Smooth muscle cell (in vitro differentiated cells): ENCODE results near the gene PDZD7. TPM values are rescaled to one million over a fixed set of nuclear protein-coding genes. Genes with fewer than 3 reads are reported as not detected.

Experiments used
- DNase-seq: peaks from one replicate; lab custom pipeline; 2025; ENCODE audit not compliant: unreplicated experiment; lab: John Stamatoyannopoulos, UW
- H2AFZ ChIP-seq: fragments of 200-600 bp; sonication (generic); 2 replicates; pipeline ENCODE4 v1.6.0; 2016; ENCODE audit warnings: antibody characterized with exemption, low read depth, mild to moderate bottlenecking
- H3F3A ChIP-seq: fragments of 200-600 bp; sonication (generic); 2 replicates; pipeline ENCODE4 v1.6.0; 2017; ENCODE audit warnings: antibody characterized with exemption, low read depth
- H3K27ac ChIP-seq: fragments of 200-600 bp; sonication (generic); 2 replicates; pipeline ENCODE4 v1.5.1; 2016; ENCODE audit warnings: low read depth, mild to moderate bottlenecking
- H3K27me3 ChIP-seq: fragments of 200-600 bp; sonication (generic); 2 replicates; pipeline ENCODE4 v1.6.1; 2016; ENCODE audit warnings: low read depth, mild to moderate bottlenecking
- H3K36me3 ChIP-seq: fragments of 200-600 bp; sonication (generic); 2 replicates; pipeline ENCODE4 v1.5.1; 2016; ENCODE audit warnings: low read depth
- H3K4me1 ChIP-seq: fragments of 200-600 bp; sonication (generic); 2 replicates; pipeline ENCODE4 v1.5.1; 2016; ENCODE audit warnings: low read depth
- H3K4me2 ChIP-seq: fragments of 200-600 bp; sonication (generic); 2 replicates; pipeline ENCODE4 v1.6.0; 2016; ENCODE audit warnings: mild to moderate bottlenecking
- H3K4me3 ChIP-seq: fragments of 200-600 bp; sonication (generic); 2 replicates; pipeline ENCODE4 v1.5.1; 2016; ENCODE audit warnings: mild to moderate bottlenecking
- H3K79me2 ChIP-seq: fragments of 200-600 bp; sonication (generic); 2 replicates; pipeline ENCODE4 v1.6.0; 2016; ENCODE audit warnings: low read depth, mild to moderate bottlenecking
- H3K9ac ChIP-seq: fragments of 200-600 bp; sonication (generic); 2 replicates; pipeline ENCODE4 v1.6.0; 2016; ENCODE audit warnings: low read depth
- H3K9me3 ChIP-seq: fragments of 200-600 bp; sonication (generic); replicated peaks from 2 replicates; pipeline ENCODE4 v1.5.1; 2016; ENCODE audit warnings: low read depth
- H4K20me1 ChIP-seq: fragments of 200-600 bp; sonication (generic); 2 replicates; pipeline ENCODE4 v1.6.0; 2016; ENCODE audit warnings: low read depth
- CTCF ChIP-seq: fragments of 200-600 bp; sonication (generic); IDR thresholded peaks from 2 replicates; pipeline ENCODE4 v1.5.1; 2017; ENCODE audit warnings: borderline replicate concordance, mild to moderate bottlenecking, antibody characterized with exemption; ENCODE audit not compliant: insufficient read depth, poor library complexity, severe bottlenecking
- WGBS: methylation state at CpG from one replicate; pipeline ENCODE4 v1.1.7; 2016; ENCODE audit warnings: low lambda C conversion rate; 5-methylcytosine and 5-hydroxymethylcytosine counted together
- polyA plus RNA-seq: library from polyadenylated mRNA; unstranded; fragments of >200 nt; fragmentation: Nextera tagmentation; extraction: Ambion mirVana; gene quantifications from 2 replicates; pipeline ENCODE4 v1.2.1, GENCODE V29; 2016
- total RNA-seq: library from RNA; depleted of rRNA; stranded (reverse); fragments of >200 nt; gene quantifications from 2 replicates; pipeline ENCODE4 v1.2.3, GENCODE V29; 2014

The PDZD7 gene
- total and polyA plus RNA-seq, 2 experiments from 2014 or later: 0.93 to 2.0 TPM

- H3K79me2 ChIP-seq: no peaks in the 10 kb centered on the region
- H3K27me3 ChIP-seq: peaks cover 26% of the 10 kb centered on the region
- no peak overlapping the region for H3K4me2 ChIP-seq
- H2AFZ ChIP-seq: no peak overlapping the region
- H3F3A ChIP-seq: no peaks in the 10 kb centered on the region
- no peak overlapping the region for H3K4me3 ChIP-seq
- 82% methylated on average over 10 of the region's 10 CpGs for WGBS
- no peak for DNase-seq
- no peak overlapping the region for H3K9ac ChIP-seq
- no peak for TF ChIP-seq CTCF
- H3K27ac ChIP-seq: no peak overlapping the region
- H3K4me1 ChIP-seq: no peaks in the 10 kb centered on the region
- H3K36me3 ChIP-seq: no peaks in the 10 kb centered on the region
- no peaks in the 10 kb centered on the region for H4K20me1 ChIP-seq
- no peaks in the 10 kb centered on the region for H3K9me3 ChIP-seq
Observed at GRCh38 chr10:101020427-101021075, 10.4 kb downstream of the PDZD7 start.

DNA sequence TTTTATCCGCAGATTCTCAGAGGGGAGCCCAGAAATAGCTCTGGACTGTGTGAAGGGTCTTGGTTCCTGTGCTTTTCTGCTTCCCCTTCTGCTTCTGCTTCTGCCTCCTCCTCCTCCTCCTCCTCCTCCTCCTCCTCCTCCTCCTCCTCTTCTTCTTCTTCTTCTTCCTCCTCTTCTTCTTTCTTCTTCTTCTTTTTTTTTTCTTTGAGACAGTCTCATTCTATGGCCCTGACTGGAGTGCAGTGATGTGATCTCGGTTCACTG, 11.6 kb downstream of the PDZD7 start:
- H3K9me3 ChIP-seq: no peaks in the 10 kb centered on the region
- DNase-seq: no peak
- H3K4me3 ChIP-seq: no peak overlapping the region
- no peak overlapping the region for H3K9ac ChIP-seq
- no peaks in the 10 kb centered on the region for H3K4me1 ChIP-seq
- H3F3A ChIP-seq: no peaks in the 10 kb centered on the region
- 51% methylated on average over 2 of the region's 2 CpGs for WGBS
- H4K20me1 ChIP-seq: no peaks in the 10 kb centered on the region
- H2AFZ ChIP-seq: no peak overlapping the region
- no peak overlapping the region for H3K27ac ChIP-seq
- TF ChIP-seq CTCF: no peak
- peaks cover 26% of the 10 kb centered on the region for H3K27me3 ChIP-seq
- H3K36me3 ChIP-seq: no peaks in the 10 kb centered on the region
- H3K79me2 ChIP-seq: no peaks in the 10 kb centered on the region
- H3K4me2 ChIP-seq: peak overlapping the region; percentile 74

GRCh38 chr10:101018600-101019439, 12.1 kb downstream of the PDZD7 start:
- Histone ChIP-seq H3K4me1 (no peaks in the 10 kb centered on the region), H3K4me2 (peak overlapping the region; percentile 74)
- 15% methylated on average over 41 of the region's 45 CpGs for WGBS

More at GRCh38 chr10:101018600-101019439, 12.1 kb downstream of the PDZD7 start:
- Histone ChIP-seq H3K79me2 (no peaks in the 10 kb centered on the region), H3K36me3 (no peaks in the 10 kb centered on the region), H3K4me3 (no peak overlapping the region), H2AFZ (no peak overlapping the region), H3K9me3 (no peaks in the 10 kb centered on the region), H3K9ac (no peak overlapping the region), H3F3A (no peaks in the 10 kb centered on the region), H3K27ac (no peak overlapping the region), H4K20me1 (no peaks in the 10 kb centered on the region), H3K27me3 (peaks cover 26% of the 10 kb centered on the region)
- peak; percentile 70 for TF ChIP-seq CTCF
- peak; percentile 64 for DNase-seq
